Choroid plexus epithelial cell (primary cell): ENCODE data around the gene DPEP1.

Experiments
- DNase-seq: peaks from one replicate; pipeline ENCODE4 v3.0.0-alpha.2; 2010; ENCODE audit warnings: low read depth
- H3K4me3 ChIP-seq: 2 replicates; pipeline ENCODE4 v1.5.1; 2011; ENCODE audit warnings: low read depth, mild to moderate bottlenecking, control low read depth, low read length, moderate library complexity
- CTCF ChIP-seq: conservative IDR thresholded peaks from 2 replicates; pipeline ENCODE4 v1.5.1; 2011; ENCODE audit warnings: low read depth, mild to moderate bottlenecking, control low read depth, inconsistent platforms, low read length, moderate library complexity

DPEP1 gene

GRCh38 chr16:89607937-89608740, 5.3 kb upstream of the DPEP1 start:
- no peak for DNase-seq
- no peak for TF ChIP-seq CTCF
- no peak overlapping the region for H3K4me3 ChIP-seq

- H3K4me3 ChIP-seq, result no peak overlapping the region
- DNase-seq, result no peak
- TF ChIP-seq CTCF, result no peak
Measured at GRCh38 chr16:89610108-89610453, 3.4 kb upstream of the DPEP1 start.

GRCh38 chr16:89612415-89613166, 851 bp upstream of the DPEP1 start:
- peak; percentile 42 for DNase-seq
- TF ChIP-seq CTCF, result no peak
- H3K4me3 ChIP-seq, result no peak overlapping the region

- no peak for TF ChIP-seq CTCF
Measured at GRCh38 chr16:89613954-89614459, 565 bp downstream of the DPEP1 start.

GRCh38 chr16:89615176-89615575, 1.7 kb downstream of the DPEP1 start:
- DNase-seq, result no peak

More at GRCh38 chr16:89613954-89614459, 565 bp downstream of the DPEP1 start:
- no peak overlapping the region for H3K4me3 ChIP-seq
- no peak for DNase-seq

GRCh38 chr16:89615596-89616090, 2.2 kb downstream of the DPEP1 start:
- H3K4me3 ChIP-seq, result no peak overlapping the region
- TF ChIP-seq CTCF, result peak; percentile 79
- DNase-seq, result no peak

More at GRCh38 chr16:89615176-89615575, 1.7 kb downstream of the DPEP1 start:
- H3K4me3 ChIP-seq, result no peak overlapping the region
- TF ChIP-seq CTCF, result no peak
